Astrocyte (in vitro differentiated cells and primary cell): ENCODE measurements around the gene PRG3. TPM values are rescaled to one million over a fixed set of nuclear protein-coding genes. Genes with fewer than 3 reads are reported as not detected.

Experiments used
- DNase-seq: peaks from one replicate; pipeline ENCODE4 v3.0.0-alpha.2; 2010; ENCODE audit warnings: low read depth
- FAIRE-seq: peaks from 2 replicates; lab custom pipeline; 2011; peaks lifted over from hg19 to GRCh38; lab: Jason Lieb, UNC
- H2AFZ ChIP-seq: 2 replicates; pipeline ENCODE4 v1.6.0; 2012; ENCODE audit warnings: low read depth, low read length, inconsistent platforms
- H3K27ac ChIP-seq: 2 replicates; pipeline ENCODE4 v1.5.1; 2011; ENCODE audit warnings: low read depth, low read length, inconsistent platforms
- H3K27me3 ChIP-seq: 2 replicates; pipeline ENCODE4 v1.6.0; 2011; ENCODE audit warnings: low read length, inconsistent platforms; ENCODE audit not compliant: insufficient read depth
- H3K36me3 ChIP-seq: 2 replicates; pipeline ENCODE4 v1.5.1; 2011; ENCODE audit warnings: low read length, inconsistent platforms; ENCODE audit not compliant: insufficient read depth
- H3K4me1 ChIP-seq: 2 replicates; pipeline ENCODE4 v1.5.1; 2011; ENCODE audit warnings: low read length, inconsistent platforms; ENCODE audit not compliant: insufficient read depth
- H3K4me2 ChIP-seq: 2 replicates; pipeline ENCODE4 v1.6.0; 2012; ENCODE audit warnings: low read length, inconsistent platforms
- H3K4me3 ChIP-seq: 2 replicates; pipeline ENCODE4 v1.5.1; 2011; ENCODE audit warnings: low read depth, mild to moderate bottlenecking, low read length, inconsistent platforms; ENCODE audit not compliant: insufficient read depth
- H3K79me2 ChIP-seq: 2 replicates; pipeline ENCODE4 v1.6.0; 2012; ENCODE audit warnings: mild to moderate bottlenecking, low read length, inconsistent platforms; ENCODE audit not compliant: insufficient read depth
- H3K9ac ChIP-seq: 2 replicates; pipeline ENCODE4 v1.6.0; 2012; ENCODE audit warnings: mild to moderate bottlenecking, low read length, inconsistent platforms
- H3K9me3 ChIP-seq: 2 replicates; pipeline ENCODE4 v1.5.1; 2012; ENCODE audit warnings: low read depth, mild to moderate bottlenecking, low read length, inconsistent platforms; ENCODE audit not compliant: insufficient read depth
- H4K20me1 ChIP-seq: 2 replicates; pipeline ENCODE4 v1.6.0; 2012; ENCODE audit warnings: low read length, inconsistent platforms; ENCODE audit not compliant: insufficient read depth
- H3K27ac Mint-ChIP-seq: one replicate; pipeline ENCODE4 v1.8.0; 2021; ENCODE audit warnings: mild to moderate bottlenecking, mixed read lengths; ENCODE audit not compliant: unreplicated experiment
- H3K27me3 Mint-ChIP-seq: one replicate; pipeline ENCODE4 v1.8.0; 2021; ENCODE audit warnings: low read depth, mixed read lengths; ENCODE audit not compliant: unreplicated experiment
- H3K36me3 Mint-ChIP-seq: one replicate; pipeline ENCODE4 v1.8.0; 2021; ENCODE audit warnings: low read depth, mixed read lengths; ENCODE audit not compliant: unreplicated experiment
- H3K4me1 Mint-ChIP-seq: one replicate; pipeline ENCODE4 v1.8.0; 2021; ENCODE audit warnings: low read depth, mixed read lengths; ENCODE audit not compliant: unreplicated experiment
- H3K4me3 Mint-ChIP-seq: one replicate; pipeline ENCODE4 v1.8.0; 2021; ENCODE audit warnings: mild to moderate bottlenecking, moderate library complexity, mixed read lengths; ENCODE audit not compliant: unreplicated experiment
- H3K9me3 Mint-ChIP-seq: one replicate; pipeline ENCODE4 v1.8.0; 2021; ENCODE audit warnings: mild to moderate bottlenecking, mixed read lengths; ENCODE audit not compliant: unreplicated experiment
- EZH2 ChIP-seq: IDR thresholded peaks from 2 replicates; pipeline ENCODE4 v1.6.1; 2012; ENCODE audit warnings: mild to moderate bottlenecking, low read length, inconsistent platforms; ENCODE audit not compliant: insufficient read depth
- total RNA-seq: library from RNA; stranded (reverse); gene quantifications from 2 replicates; pipeline ENCODE4 v1.2.1, GENCODE V29; 2021
- TF ChIP-seq, protein P1 (sequence below): IDR thresholded peaks from 2 replicates; pipeline ENCODE4 v1.5.1; 2011; ENCODE audit warnings: low read depth, mild to moderate bottlenecking, inconsistent platforms, low read length, moderate library complexity; ENCODE audit not compliant: insufficient read depth

The PRG3 gene
- total RNA-seq, 1 donor from 2014 or later, result not detected

DNA sequence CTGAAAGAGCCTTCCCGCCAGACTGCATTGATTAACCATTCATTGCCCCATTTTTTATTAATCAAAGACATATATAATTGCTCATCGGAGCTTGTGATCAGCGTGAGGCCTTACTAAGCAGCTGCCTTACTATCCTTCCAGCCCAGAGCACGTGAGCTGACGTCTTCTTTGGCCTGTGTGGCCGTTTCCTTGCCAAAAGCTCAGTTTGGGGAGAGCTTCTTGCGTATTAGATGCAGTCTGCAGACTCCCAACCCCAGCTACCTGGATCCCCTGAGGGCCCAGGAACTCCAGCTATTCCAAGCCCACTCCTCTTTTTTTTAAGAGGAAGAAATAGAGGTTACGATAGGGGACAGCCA, 46.8 kb upstream of the PRG3 start:
- H3K9ac ChIP-seq, result peak overlapping the region; percentile 69

DNA sequence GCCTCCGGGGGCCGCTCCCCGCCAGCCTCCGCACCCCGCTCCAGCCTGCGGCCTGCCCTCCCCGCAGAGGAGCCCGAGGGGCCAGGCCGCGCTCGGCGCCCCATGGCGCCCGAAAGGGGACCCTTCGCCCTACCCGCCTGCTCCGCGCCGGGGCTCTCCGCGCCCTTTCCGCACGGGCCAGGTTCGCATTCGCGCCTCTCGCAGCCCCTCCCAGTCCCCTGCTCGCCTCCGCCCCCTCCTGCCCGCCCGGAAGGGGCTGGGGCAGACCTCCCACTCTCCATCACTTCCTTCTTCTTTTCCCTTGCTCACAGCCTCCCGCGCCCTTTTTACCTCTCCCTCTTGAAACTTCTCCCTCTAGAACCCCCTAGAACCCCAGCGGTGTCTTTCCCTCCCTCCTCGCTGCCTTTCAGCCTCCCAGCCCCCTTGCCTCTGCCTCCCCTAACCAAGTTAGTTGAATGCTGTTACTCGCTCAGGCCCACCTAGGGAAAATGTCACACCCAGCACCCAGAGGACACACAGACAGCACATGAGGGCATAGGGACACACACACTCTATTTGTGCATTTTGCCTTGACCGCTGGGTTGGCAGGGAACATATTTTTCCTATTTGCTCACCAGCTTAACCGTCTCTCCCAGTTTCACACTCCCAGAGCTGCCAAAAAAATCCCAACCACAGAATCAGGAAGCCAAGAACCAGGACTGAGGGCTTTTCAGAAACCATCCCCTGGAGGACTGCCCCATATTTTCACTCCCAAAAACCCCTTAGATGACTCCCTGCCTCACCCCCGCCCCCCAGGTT, 46.2 kb upstream of the PRG3 start, which contains the start of gene SLC43A3:
Gene SLC43A3 (minus strand): TSS at position 193 of the 798 bp plus-strand sequence. CDS start 949 bp downstream, outside the sequence.
- H4K20me1 ChIP-seq, result no peaks in the 10 kb centered on the region
- no peak for TF ChIP-seq EZH2
- TF ChIP-seq, protein P1, sequence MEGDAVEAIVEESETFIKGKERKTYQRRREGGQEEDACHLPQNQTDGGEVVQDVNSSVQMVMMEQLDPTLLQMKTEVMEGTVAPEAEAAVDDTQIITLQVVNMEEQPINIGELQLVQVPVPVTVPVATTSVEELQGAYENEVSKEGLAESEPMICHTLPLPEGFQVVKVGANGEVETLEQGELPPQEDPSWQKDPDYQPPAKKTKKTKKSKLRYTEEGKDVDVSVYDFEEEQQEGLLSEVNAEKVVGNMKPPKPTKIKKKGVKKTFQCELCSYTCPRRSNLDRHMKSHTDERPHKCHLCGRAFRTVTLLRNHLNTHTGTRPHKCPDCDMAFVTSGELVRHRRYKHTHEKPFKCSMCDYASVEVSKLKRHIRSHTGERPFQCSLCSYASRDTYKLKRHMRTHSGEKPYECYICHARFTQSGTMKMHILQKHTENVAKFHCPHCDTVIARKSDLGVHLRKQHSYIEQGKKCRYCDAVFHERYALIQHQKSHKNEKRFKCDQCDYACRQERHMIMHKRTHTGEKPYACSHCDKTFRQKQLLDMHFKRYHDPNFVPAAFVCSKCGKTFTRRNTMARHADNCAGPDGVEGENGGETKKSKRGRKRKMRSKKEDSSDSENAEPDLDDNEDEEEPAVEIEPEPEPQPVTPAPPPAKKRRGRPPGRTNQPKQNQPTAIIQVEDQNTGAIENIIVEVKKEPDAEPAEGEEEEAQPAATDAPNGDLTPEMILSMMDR, result no peak
- peak within 1 kb of the TSS; percentile 80 for H3K4me3 Mint-ChIP-seq
- H3K27ac ChIP-seq, result peak within 1 kb of the TSS; percentile 69
- peaks cover 4% of the 10 kb centered on the region for H3K27me3 ChIP-seq
- peak within 1 kb of the TSS; percentile 76 for H3K27ac Mint-ChIP-seq
- no peaks in the 10 kb centered on the region for H3K9me3 ChIP-seq
- peaks cover 14% of the 10 kb centered on the region for H3K27me3 Mint-ChIP-seq
- peak within 1 kb of the TSS; percentile 46 for H2AFZ ChIP-seq
- peak within 1 kb of the TSS; percentile 87 for H3K4me2 ChIP-seq
- DNase-seq (peak; percentile 90), FAIRE-seq (peak; percentile 71)
- peak within 1 kb of the TSS; percentile 51 for H3K4me3 ChIP-seq
- H3K36me3 Mint-ChIP-seq, result peaks cover 2% of the 10 kb centered on the region
- no peaks in the 10 kb centered on the region for H3K36me3 ChIP-seq
- no peaks in the 10 kb centered on the region for H3K9me3 Mint-ChIP-seq
- H3K4me1 ChIP-seq, result peaks cover 41% of the 10 kb centered on the region
- H3K79me2 ChIP-seq, result peaks cover 4% of the 10 kb centered on the region
- peaks cover 25% of the 10 kb centered on the region for H3K4me1 Mint-ChIP-seq
- H3K9ac ChIP-seq, result peak within 1 kb of the TSS; percentile 69

More for the DNA sequence above, 46.8 kb upstream of the PRG3 start:
- peaks cover 14% of the 10 kb centered on the region for H3K27me3 Mint-ChIP-seq
- peaks cover 2% of the 10 kb centered on the region for H3K36me3 Mint-ChIP-seq
- Histone ChIP-seq H3K79me2 (peaks cover 4% of the 10 kb centered on the region), H3K4me1 (peaks cover 46% of the 10 kb centered on the region), H3K27me3 (peaks cover 4% of the 10 kb centered on the region), H3K36me3 (no peaks in the 10 kb centered on the region), H3K27ac (peak overlapping the region; percentile 69), H2AFZ (no peak overlapping the region), H3K4me2 (peak overlapping the region; percentile 87), H4K20me1 (no peaks in the 10 kb centered on the region), H3K9me3 (no peaks in the 10 kb centered on the region), H3K4me3 (no peak overlapping the region)
- H3K27ac Mint-ChIP-seq, result peak overlapping the region; percentile 76
- TF ChIP-seq, protein P1, result no peak
- no peak for TF ChIP-seq EZH2
- FAIRE-seq (no peak), DNase-seq (peak; percentile 76)
- H3K4me3 Mint-ChIP-seq, result no peak overlapping the region
- peaks cover 30% of the 10 kb centered on the region for H3K4me1 Mint-ChIP-seq
- H3K9me3 Mint-ChIP-seq, result no peaks in the 10 kb centered on the region
